Fibroblast of skin of left biceps (primary cell): ENCODE measurements around the gene RSPH4A.
"Not testable (repeated sequence)": the region's sequence is repeated elsewhere in the genome, so short reads cannot be mapped to it uniquely, and the experiment has no call there.

ENCODE experiments used
- DNase-seq, 2 experiments: peaks; one replicate each; pipeline ENCODE4 v3.0.0-alpha.2; 2013; ENCODE audit warnings: low read depth in 2 of 2

Gene RSPH4A

DNA sequence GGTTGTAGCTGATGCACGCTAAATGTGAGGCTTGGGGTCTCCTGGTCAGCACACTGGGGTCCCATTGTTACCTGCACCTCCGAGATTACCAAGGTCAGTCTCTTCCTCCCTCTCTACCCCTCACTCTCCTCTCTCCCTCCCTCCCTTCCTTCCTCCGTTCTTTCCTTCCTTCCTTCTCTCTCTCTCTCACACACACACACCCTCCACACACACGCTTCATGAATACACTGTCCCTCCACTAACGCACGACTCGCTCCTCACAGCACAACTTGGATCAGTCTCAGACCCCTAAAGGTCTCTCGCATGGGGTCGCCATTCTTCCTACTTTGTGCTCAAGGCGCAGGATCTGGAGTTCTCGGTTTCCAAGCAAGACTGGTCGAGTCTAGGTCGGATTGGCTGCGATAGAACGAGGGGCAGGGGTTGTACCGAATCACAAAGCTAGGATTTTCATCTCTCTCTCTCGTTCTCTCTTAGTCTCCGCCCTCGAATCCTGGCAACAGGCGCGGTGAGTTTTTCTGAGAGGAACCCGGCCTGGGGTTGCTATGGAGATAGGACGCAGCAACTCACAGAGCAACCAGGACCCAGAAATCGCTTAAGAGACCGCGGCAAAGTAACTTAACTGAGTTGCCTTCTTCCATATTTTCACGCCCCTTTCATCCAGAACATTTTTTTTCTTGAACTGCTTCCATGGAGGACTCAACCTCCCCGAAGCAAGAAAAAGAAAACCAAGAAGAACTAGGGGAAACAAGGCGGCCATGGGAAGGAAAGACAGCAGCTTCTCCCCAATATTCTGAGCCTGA lies at the start of gene RSPH4A:
Gene RSPH4A (plus strand): TSS at position 543 of the 800 bp plus-strand sequence. CDS start 145 bp downstream, at position 688.
- DNase-seq, result peak; percentile 85 to 87

DNA sequence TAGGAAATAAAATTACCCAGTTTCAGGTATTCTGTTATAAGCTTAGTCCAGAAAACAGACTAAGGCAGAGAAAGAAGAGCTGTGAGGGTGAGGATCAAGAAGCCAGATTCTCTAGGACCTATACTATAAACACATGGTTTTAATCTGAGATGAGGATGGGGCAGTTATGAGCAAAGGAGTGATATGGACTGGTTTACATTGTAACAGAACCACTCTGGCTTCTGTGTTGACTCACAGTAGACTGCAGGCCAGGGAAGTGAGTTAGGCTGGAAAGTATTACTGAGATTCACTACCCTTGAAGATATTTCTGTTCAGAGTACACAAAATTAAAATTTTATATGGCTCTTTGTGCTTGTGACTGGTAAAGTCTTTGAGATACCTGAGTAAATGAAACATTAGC lies 48.2 kb upstream of the RSPH4A start:
- DNase-seq, result peak in 1 of 2 experiments; percentile 33

- no peak for DNase-seq
Observed at GRCh38 chr6:116568821-116569755, 47.2 kb upstream of the RSPH4A start.

- DNase-seq, result peak; percentile 99
Observed at GRCh38 chr6:116570856-116571682, 45.2 kb upstream of the RSPH4A start, which contains the start of gene RWDD1. Gene RWDD1 (plus strand): TSS chr6:116571504. CDS start chr6:116571583, 79 bp downstream.

DNA sequence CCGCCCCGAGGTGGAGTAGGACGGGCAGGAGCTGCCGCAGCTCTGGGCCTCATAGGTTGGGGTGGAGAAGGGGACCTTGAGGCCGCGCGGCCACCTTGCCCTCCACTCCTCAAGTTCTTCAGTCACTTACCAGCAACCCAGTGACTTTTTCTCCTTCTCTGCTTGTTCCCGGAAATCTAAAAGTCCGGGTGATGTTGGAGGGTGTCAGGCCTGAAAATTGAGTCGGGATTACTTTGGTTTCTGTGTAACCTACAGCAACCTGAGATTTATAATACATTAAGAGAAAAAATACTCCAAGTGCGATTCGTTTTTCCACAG lies 44.6 kb upstream of the RSPH4A start:
- DNase-seq, result no peak

- DNase-seq, result no peak
Observed at GRCh38 chr6:116572162-116572561, 44.1 kb upstream of the RSPH4A start.

GRCh38 chr6:116575227-116575626 lies 41.1 kb upstream of the RSPH4A start:
- no peak for DNase-seq

GRCh38 chr6:116577486-116577885 lies 38.8 kb upstream of the RSPH4A start:
- DNase-seq, result no peak

DNA sequence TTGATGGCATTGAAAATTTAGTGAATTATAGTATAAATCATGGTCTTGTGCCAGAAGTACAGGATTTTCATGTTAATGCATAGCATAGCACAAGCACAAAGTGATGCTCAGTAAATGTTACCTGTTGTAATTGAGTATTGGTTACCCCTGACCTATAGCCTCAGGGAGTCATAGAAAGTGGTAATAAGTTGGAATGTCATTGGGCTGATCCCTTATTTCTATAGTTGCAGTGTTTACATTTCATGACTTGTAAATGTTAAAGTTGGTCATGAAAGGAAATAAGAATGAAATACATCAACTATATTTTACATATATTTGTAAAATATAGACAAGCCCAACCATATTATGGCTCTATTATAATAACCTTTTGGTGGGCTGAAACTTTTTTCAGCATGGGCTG lies 37.9 kb upstream of the RSPH4A start:
- no peak for DNase-seq

GRCh38 chr6:116579143-116579542 lies 37.1 kb upstream of the RSPH4A start:
- no peak for DNase-seq

DNA sequence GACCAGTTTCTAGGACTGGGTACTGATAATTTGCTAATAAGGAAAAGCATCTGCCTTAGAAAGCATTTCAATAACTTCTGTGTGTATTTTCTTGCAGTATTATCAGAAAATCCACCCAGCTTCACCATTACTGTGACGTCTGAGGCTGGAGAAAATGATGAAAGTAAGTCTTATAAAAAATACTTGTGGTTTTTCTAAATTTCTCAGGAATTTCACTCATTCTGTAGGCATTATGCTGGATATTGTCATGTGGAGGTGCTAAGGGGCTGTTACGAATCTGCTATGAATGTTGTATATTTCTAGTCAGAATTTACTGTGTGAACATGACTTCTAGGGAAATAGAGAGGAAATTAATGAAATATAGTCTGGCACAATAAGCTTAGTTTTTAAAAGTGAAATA lies 36.1 kb upstream of the RSPH4A start:
- peak in 1 of 2 experiments; percentile 46 for DNase-seq

DNA sequence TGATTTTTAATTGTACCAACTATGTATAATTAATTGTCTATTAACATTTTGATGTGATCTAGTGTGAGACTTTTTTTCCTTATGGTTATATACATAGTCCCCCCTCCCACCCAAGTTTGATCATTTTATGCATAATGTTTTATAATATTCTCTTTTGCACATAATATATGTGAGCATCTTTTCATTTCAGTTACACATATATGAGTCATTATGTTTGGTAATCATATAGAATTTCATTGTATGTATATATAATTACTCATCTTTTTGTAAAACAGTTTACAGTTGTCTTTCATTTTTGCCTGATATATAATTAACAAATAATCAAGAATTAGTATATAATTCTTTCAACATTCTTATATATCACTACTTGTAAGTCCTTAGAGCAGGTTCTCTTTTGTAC lies 30.0 kb upstream of the RSPH4A start:
- DNase-seq, result no peak

GRCh38 chr6:116586738-116587137 lies 29.5 kb upstream of the RSPH4A start:
- no peak for DNase-seq

- no peak for DNase-seq
Observed at GRCh38 chr6:116595247-116595646, 21.0 kb upstream of the RSPH4A start.

- no peak for DNase-seq
Observed at GRCh38 chr6:116596815-116597214, 19.5 kb upstream of the RSPH4A start.

DNA sequence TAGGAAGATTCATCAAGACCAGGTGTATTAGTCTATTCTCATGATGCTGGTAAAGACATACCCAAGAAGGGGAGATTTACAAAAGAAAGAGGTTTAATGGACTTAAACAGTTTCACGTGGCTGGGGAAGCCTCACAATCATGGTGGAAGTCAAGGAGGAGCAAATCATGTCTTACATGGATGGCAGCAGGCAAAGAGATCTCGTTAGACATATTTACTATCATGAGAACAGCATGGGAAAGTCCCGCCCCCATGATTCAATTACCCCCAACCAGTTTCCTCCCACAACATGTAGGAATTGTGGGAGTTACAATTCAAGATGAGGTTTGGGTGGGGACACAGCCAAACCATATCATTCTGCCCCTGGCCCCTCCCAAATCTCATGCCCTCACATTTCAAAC lies 12.4 kb upstream of the RSPH4A start:
- not testable (repeated sequence) for DNase-seq

- not testable (repeated sequence) for DNase-seq
Observed at GRCh38 chr6:116604868-116605267, 11.4 kb upstream of the RSPH4A start.

DNA sequence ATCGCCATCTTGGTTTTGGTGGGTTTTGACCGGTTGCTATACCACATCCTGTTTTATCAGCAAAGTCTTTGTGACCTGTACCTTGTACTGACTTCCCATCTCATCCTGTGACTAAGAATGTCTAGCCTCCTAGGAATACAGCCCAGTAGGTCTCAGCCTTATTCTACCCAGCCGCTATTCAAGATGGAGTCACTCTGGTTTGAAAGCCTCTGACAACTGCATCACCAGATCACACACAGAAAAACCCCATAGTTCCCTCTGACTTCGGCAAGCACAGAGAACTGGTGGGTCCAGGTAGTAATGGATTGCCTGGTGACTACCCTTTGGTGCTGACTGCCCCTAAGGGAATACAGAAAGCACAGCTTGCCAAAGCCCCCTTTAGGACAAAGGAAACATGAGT lies 10.3 kb upstream of the RSPH4A start:
- no peak for DNase-seq

DNA sequence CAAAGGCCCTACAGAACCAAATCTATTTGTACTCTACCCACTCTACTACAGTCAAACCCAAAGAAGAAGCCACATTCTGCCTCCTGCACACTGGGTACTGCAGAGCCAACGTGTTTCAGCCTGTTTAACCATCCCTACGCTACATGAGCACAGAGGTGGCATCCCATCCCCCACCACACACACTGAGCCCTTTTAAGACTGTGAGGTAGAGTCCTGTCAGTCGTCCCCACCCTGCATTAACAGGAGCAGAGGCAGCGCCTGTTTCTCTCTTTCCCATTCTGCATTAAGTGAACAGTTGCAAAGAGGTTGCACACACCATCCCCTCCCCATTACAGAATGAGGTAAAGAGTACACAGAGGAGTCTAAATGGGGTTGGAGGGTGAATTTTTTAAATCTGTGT lies 5.2 kb upstream of the RSPH4A start:
- no peak for DNase-seq

DNA sequence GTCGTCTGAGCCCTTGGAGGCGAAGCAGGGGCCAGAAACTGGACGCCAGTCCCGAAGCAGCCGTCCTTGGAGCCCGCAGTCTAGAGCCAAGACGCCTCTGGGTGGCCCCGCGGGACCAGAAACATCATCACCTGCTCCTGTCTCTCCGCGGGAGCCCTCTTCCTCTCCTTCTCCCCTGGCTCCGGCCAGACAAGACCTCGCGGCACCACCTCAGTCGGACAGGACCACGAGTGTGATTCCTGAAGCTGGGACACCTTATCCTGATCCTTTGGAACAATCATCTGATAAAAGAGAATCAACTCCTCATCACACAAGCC lies 416 bp downstream of the RSPH4A start:
- no peak for DNase-seq

DNA sequence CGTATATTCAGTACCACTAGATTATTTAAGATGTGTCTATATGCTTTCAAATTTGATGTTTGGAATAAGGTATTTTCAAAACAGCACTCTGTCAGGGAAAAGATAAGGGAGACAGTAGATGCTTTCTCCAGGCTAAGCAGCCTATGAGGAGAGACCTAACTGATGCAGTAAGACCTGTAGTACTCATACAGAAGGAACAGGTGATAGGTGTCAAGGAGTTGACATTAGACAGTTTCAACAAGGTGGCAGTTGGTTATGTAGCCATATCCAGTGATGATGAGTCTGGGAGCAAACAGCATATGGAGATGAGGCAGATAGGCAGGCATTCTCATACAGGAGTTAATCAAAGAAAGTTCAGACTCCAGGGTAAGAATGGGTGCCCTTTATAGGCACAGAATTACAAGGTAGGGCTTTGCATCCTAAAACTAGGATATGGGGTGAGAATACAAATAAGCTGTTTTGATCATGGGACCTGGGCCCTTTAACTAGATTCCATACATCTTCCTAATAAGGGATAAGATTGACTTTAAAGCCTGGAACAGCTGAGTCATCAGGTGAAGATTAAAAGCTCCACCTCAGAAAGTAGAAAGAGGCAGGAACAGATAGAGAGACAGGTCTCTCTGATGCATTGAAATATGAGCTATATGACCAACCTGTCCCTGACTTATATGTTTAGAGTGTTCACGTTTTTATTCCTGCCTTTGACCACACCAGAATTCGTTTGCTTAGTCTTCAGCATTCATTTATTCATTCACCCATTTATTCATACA lies 7.9 kb downstream of the RSPH4A start:
- DNase-seq, result no peak
